NCI-H2196 treated with DMSO at 0.1 percent for 48 hours (cell line): ENCODE data around the gene ANKH.
"Not testable (repeated sequence)": the region's sequence is repeated elsewhere in the genome, so short reads cannot be mapped to it uniquely, and the experiment has no call there.

Experiments used
- DNase-seq: peaks from one replicate; lab custom pipeline; 2025; ENCODE audit not compliant: unreplicated experiment; lab: John Stamatoyannopoulos, UW

Gene ANKH

GRCh38 chr5:14830210-14831005 lies 41.2 kb downstream of the ANKH start:
- no peak for DNase-seq

GRCh38 chr5:14829396-14829795 lies 42.2 kb downstream of the ANKH start:
- DNase-seq = no peak

GRCh38 chr5:14826714-14827113 lies 44.9 kb downstream of the ANKH start:
- no peak for DNase-seq

DNA sequence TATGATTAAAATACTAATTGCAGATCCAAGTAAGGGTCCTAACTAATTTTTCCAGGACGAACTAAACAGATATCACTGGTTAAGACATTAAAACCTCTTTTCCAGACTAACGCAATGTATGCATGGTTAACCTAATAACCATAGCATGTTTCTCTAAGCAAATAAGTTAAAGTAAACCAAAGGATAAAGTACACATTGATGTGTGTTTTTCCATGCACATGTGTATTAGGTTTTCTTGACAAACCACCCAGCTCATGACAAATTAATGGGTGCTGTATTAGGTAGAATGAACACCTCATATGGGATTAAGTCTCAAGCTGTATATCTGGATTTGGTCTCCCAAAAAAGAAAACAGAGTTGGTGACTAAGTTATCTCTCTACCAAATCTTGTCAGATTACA lies 45.6 kb downstream of the ANKH start:
- no peak for DNase-seq

DNA sequence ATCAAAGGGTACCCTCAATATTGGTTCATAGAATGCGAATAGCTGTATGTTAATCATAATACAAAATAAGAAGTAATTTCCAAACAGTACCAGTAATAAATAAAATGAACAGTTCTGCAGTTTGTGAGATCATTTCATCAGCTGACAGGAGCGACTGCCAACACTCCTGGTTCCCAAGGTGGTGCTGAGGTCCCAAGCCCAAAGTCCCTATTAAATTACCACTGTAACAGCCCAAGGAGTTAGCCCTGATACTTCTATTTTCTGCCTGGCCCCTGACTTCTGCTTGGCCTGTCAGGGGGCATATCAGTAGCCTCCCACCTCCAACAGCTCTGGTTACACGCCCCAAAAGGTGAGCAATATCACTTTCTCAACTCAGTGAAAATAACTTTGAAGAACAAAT lies 47.1 kb downstream of the ANKH start:
- no peak for DNase-seq

DNA sequence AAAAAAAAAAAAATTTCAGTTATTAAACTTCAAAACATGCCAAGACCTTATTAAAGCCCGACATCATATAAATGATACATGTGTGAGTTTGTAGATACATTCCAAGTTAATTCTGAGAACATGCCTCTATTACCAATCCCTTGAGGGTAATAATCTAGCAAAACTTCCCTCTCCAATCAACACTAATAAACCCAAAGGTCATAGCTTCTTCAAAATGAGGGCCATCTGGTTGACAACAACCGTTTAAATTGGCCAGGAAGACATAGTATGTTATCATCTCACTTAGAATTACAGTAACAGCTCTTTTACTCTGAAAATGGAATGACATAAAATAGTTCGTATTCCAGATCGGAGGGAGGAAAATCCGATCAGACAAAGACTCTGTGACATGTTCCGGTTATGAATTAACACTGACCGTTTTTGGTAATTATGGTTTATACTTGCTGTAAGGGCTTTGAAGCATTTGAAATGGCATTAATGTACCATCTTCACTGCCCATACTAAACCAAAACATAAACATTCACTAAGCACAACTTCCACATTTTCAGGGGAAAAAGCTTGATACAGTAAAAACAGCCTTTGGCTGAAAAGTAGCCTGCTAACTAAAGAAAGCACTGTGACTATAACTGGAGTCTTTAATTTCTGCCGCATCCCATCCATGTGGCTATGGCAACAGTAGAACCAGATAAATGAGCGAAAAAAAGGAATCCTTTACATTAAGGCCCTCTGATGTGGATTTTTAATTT lies 50.3 kb downstream of the ANKH start:
- no peak for DNase-seq

GRCh38 chr5:14818931-14819790 lies 52.4 kb downstream of the ANKH start:
- DNase-seq = no peak

- not testable (repeated sequence) for DNase-seq
Measured at GRCh38 chr5:14817762-14818136, 53.8 kb downstream of the ANKH start.

GRCh38 chr5:14816999-14817761 lies 54.4 kb downstream of the ANKH start:
- no peak for DNase-seq

- no peak for DNase-seq
Measured at GRCh38 chr5:14816374-14816998, 55.1 kb downstream of the ANKH start.

- DNase-seq = no peak
Measured at GRCh38 chr5:14813747-14814146, 57.8 kb downstream of the ANKH start.

- DNase-seq = no peak
Measured at GRCh38 chr5:14812166-14812565, 59.4 kb downstream of the ANKH start.

DNA sequence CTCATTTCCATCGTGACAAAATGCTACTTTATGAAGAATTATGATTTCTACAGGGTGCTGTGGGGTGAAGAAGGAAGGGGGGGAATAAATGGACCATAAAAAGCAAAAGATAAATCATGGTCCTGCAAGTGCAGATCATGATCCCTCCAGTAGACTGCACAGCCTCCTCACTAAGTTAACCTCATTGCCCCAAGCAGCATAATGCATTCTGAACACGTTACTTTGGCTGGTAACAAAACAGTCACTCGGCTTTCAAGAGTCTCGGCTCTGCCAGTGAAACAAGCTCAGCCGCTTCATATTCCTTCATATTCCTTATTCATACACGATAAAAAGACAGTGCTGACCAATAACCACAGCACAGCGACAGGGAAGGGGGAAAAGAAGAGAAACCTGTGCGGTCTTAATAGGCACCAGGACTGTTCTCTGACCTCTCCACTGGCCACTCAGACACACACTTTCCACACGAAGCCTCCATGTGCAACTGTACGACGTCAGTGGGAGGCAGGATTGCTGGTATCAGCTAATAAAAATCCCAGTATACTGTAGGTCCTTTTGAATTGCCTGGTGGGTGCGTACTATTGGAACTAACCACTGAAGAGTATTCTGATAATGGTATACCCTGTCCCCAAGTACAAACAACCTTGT lies 60.5 kb downstream of the ANKH start:
- no peak for DNase-seq

DNA sequence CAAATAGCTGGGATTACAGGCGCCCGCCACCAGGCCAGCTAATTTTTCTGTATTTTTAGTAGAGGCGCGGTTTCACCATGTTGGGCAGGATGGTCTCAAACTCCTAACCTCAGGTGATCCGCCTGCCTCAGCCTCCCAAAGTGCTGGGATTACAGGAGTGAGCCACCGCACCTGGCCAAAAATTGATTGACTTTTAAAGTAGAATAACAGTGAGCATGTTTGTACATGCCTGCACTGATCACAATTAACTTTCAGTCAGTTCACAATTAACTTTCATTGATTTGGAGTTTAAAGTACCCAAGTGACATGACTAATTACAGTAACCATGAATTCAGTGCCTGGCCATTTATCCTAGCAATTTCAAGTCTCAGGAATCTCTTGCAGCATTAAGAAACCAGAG lies 61.3 kb downstream of the ANKH start:
- DNase-seq = no peak

DNA sequence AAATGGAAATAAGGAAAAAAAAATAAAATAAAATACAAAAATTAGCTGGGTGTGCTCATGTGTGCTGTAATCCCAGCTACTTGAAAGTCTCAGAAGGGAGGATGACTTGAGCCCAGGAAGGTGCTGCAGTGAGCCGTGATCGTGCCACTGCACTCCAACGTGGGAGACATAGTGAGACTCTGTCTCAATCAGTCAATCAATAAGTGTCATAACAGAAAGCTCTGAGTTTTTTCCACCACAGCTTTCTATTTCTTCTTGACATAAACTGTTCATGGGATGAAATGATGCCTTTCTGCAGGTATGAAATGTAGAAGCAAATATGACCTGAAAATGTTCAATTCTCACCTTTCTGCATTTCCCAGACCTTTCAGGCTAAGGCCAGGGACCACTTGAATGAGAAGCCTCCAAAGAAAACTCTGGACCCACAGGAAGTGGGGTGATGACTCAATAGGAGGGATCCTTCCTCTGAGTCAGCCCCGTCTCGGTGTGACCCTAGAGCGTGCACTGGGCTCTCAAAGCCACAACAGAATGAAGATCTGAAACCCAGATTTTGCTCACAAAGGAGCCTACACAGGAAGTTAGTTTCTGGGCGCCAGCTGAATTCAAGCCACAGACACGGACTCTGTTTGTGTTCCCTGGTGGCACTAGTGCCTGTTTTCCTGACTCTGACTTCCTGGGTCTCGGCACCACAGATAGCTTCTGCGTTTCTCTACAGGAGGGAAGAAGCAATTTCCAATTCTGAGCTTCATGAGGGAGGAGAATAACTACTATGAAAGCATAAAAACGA lies 62.0 kb downstream of the ANKH start:
- no peak for DNase-seq

DNA sequence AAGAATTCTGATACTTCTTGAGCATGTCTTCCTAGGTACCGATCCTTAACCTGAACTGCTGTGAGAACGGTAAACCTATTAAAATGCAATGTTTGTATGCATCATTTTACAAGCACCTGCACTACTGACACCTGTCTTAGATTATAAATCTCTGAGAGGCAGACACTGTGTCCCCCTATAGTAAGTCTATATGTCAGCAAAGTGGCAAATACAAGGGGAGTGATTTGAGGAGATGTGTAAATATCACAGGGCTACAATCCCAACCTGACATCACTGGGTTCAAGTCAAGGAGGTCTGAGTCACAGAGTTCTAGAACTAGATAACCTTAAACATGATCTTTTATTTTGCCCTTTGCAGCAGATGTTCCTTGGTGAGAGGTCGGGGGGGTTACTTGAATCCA lies 64.1 kb downstream of the ANKH start:
- DNase-seq = no peak

DNA sequence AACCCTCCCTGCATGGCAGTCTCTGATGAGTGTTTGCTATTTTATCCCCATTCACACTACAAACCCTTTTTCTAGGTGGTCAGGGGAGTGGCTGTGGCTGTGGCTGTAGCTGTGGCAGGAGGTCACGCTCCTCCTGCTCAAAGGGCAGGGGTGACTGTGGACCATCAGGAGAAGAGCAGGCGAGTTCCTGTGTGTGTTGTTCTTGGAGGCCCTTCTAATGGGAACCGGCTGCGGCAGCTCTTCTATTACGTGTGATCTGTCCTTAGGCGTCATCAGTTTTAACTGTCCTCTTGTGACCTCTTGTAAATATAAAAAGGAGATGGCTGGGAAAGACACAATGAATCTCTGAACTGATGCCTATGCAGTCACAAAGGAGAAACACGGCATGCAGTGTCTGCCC lies 65.1 kb downstream of the ANKH start:
- no peak for DNase-seq

GRCh38 chr5:14802541-14802940 lies 69.0 kb downstream of the ANKH start:
- DNase-seq = no peak

DNA sequence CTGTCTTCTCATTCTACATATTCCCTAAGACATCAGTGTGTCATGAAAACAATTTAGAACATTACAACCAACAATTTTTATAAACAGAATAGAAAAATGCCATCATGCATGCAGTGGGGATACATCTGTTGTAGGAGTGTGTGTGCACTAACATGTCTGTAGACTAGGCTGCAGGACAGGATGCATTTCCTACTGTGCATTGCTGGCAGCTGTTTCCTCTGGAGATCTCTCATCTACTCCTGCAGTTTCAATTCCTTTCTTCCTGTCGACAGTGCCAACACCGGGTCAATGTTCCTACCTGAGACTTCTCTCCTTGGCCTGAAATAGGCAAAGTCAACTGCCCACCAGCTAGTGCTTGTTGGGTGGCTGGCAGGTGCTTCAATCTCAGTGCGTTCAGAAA lies 69.8 kb downstream of the ANKH start:
- no peak for DNase-seq
